IPS-15b (cell line): ENCODE data around the gene CALML3.

Experiments used
- H3K27me3 ChIP-seq: one replicate; pipeline ENCODE4 v1.6.1; 2013; ENCODE audit warnings: low read length; ENCODE audit not compliant: control insufficient read depth, insufficient read depth
- H3K36me3 ChIP-seq: one replicate; pipeline ENCODE4 v1.6.1; 2013; ENCODE audit warnings: low read length; ENCODE audit not compliant: control insufficient read depth, insufficient read depth
- H3K4me1 ChIP-seq: one replicate; pipeline ENCODE4 v1.6.1; 2013; ENCODE audit warnings: mild to moderate bottlenecking, low read length; ENCODE audit not compliant: control insufficient read depth, insufficient read depth
- H3K4me3 ChIP-seq: one replicate; pipeline ENCODE4 v1.5.1; 2013; ENCODE audit warnings: low read depth, low read length
- H3K9ac ChIP-seq: one replicate; pipeline ENCODE4 v1.6.1; 2013; ENCODE audit warnings: low read depth, mild to moderate bottlenecking, low read length
- H3K9me3 ChIP-seq: one replicate; pipeline ENCODE4 v1.6.1; 2013; ENCODE audit warnings: mild to moderate bottlenecking, low read length; ENCODE audit not compliant: control insufficient read depth, insufficient read depth

The CALML3 gene

GRCh38 chr10:5484205-5484604 is 40.6 kb upstream of the CALML3 start:
- no peak overlapping the region for H3K4me3 ChIP-seq
- H3K4me1 ChIP-seq = no peaks in the 10 kb centered on the region
- peaks cover 2% of the 10 kb centered on the region for H3K36me3 ChIP-seq
- H3K27me3 ChIP-seq = no peaks in the 10 kb centered on the region
- H3K9ac ChIP-seq = no peak overlapping the region
- no peaks in the 10 kb centered on the region for H3K9me3 ChIP-seq

- H3K9ac ChIP-seq = no peak overlapping the region
These were observed 39.5 kb upstream of the CALML3 start for GRCh38 chr10:5485290-5485689.

DNA sequence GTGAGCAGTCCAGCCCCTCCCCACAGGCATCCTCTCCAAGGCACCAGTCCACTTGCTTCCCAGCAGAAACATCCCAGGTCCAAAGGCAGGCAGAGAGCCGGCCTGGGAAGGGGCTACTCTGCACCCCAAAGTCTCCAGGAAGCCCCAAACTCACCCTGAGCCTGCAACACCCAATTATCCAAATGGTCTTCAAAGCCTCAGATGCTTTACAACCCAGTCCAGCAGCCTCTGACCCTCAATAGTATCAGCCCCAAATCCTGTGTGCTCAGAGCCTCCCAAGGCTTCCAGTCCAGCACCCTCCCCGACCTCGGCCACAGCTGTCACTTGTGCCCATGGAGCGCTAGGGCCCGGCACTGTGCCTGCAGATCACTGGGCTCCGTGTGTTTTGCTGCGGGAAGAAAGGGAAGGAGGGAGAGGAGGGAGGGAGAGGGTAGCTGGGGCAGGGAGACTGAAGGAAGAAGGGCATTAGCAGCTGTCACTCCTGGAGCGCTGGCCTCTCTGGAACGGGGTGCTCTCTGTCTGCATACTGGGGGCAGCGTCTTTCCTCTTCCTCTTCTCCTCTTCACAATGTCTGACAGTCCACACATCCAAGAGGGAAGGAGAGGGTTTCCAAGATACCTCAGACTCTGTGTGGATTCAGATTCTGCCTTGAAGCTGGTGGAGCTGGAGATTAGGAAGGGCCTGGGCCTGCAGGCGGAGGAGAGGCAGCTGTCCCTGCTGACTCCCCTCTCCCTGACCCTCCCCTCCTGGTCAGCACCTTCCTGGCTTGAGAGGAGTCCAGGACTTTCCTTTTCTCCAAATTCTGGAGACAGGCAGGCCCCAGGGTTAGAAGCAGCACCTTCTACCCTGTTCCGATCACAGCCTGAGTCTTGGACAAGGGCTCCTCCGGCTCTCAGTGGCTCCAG is 38.6 kb upstream of the CALML3 start:
- Histone ChIP-seq H3K36me3 (peaks cover 2% of the 10 kb centered on the region), H3K27me3 (no peaks in the 10 kb centered on the region), H3K4me1 (no peaks in the 10 kb centered on the region), H3K9ac (no peak overlapping the region), H3K4me3 (no peak overlapping the region), H3K9me3 (no peaks in the 10 kb centered on the region)

More at GRCh38 chr10:5485290-5485689, 39.5 kb upstream of the CALML3 start:
- no peaks in the 10 kb centered on the region for H3K27me3 ChIP-seq
- H3K4me1 ChIP-seq = no peaks in the 10 kb centered on the region
- no peak overlapping the region for H3K4me3 ChIP-seq
- H3K36me3 ChIP-seq = peaks cover 2% of the 10 kb centered on the region
- no peaks in the 10 kb centered on the region for H3K9me3 ChIP-seq

- H3K36me3 ChIP-seq = peaks cover 2% of the 10 kb centered on the region
- H3K9me3 ChIP-seq = no peaks in the 10 kb centered on the region
- no peak overlapping the region for H3K9ac ChIP-seq
- no peak overlapping the region for H3K4me3 ChIP-seq
- H3K4me1 ChIP-seq = no peaks in the 10 kb centered on the region
- H3K27me3 ChIP-seq = no peaks in the 10 kb centered on the region
These were observed 37.9 kb upstream of the CALML3 start for GRCh38 chr10:5486853-5487235.

DNA sequence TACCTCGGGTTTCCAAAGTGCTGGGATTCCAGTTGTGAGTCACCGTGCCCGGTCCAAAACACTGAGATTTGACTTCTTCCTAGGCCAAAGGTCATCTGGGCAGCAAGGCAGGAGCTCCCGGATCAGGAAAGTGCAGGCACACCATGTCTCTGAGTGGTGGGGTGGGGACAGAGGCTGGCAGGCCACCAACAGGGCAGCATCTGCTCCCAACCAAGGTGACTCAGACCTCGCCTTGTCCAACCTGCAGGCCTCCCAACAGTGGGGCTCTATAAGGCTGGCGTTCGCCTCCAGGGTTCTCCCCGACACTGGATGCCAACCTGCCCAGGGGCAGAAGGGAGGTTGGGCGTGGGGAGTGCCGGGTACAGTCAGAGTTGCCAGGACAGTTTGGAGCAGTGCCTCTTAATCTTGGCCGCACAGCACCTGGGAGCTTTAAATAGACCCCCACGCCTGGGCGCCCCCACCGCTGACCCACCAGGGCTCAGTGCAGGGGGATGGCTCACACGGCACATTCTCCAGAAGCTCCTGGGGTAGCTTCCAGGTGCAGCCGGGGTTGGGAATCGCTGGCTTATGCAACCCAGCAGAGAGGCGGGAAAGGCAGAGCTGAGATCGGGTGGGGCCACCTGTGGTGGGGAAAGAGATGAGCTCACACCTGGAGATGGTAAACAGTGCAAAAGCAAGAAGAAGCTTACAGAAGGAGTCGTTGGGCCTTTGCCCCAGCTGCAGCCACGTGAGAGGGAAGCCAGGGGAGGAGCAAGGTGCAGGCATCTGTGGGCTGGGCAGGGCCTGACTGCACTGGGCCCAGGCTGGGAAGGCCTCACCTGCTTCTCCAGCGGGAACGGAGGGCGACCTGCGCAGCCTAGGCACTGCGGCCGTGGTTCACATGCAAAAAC is 36.2 kb upstream of the CALML3 start:
- Histone ChIP-seq H3K4me3 (no peak overlapping the region), H3K9me3 (no peaks in the 10 kb centered on the region), H3K9ac (no peak overlapping the region), H3K27me3 (no peaks in the 10 kb centered on the region), H3K36me3 (peaks cover 2% of the 10 kb centered on the region), H3K4me1 (no peaks in the 10 kb centered on the region)

GRCh38 chr10:5490032-5490431 is 34.7 kb upstream of the CALML3 start:
- Histone ChIP-seq H3K4me3 (no peak overlapping the region), H3K4me1 (no peaks in the 10 kb centered on the region), H3K9ac (no peak overlapping the region), H3K9me3 (no peaks in the 10 kb centered on the region), H3K36me3 (peaks cover 2% of the 10 kb centered on the region), H3K27me3 (no peaks in the 10 kb centered on the region)

DNA sequence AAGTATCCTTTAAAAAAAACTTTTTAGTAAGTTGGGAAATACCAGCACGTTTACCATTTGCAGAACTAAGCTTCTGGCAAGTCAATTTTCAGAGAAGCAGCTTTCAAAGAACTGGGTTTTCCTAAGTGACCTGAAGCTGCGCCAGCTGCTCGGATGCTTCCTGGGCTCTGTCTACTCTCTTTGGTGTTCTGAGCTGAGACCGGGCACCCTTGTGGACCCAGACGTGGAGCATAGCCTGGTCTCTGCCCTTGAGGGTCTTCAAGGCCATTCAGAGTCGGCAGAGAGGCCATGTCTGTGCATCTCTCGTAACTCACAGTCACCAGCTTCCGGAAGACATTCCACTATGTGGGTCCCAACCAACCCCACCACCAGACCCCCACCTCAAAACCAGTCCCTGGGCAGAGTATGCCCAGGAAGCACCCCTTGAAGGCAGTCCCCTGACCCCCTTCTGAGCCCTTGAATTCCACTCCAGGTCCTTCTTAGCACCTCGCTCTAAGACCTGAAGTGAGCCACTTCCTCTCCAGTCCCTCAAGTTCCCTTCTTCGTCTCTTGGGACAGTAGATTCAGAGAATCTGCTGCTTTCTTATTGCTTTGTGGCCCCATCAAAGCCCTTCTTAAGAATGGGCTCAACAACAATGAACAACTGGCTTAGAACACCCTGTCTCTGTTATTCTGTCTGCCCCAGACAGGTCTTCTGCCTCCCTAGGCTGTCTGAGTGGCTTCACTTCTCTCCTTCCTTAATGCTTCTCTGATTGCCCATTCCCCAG is 33.9 kb upstream of the CALML3 start:
- H3K4me1 ChIP-seq = no peaks in the 10 kb centered on the region
- peaks cover 2% of the 10 kb centered on the region for H3K36me3 ChIP-seq
- H3K9ac ChIP-seq = no peak overlapping the region
- H3K27me3 ChIP-seq = no peaks in the 10 kb centered on the region
- H3K9me3 ChIP-seq = no peaks in the 10 kb centered on the region
- H3K4me3 ChIP-seq = no peak overlapping the region

DNA sequence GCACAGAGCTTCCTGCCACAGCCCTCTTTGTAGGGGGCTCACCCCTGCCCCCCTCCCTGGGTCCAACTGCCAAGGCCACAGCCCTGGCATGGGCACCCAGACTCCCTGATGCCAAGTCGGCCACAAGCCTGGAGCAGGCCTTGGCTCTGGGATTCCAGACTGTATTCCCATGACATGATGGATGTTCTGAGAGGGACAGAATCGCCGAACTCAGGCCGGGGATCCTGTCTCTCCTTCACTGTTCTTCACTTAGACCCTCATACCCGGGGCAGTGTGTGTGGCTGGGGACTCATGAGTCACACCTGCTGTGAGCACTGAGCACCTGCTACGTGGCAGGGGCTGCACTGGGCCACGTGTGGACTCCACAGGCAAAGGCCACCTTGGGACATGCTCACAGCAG is 33.3 kb upstream of the CALML3 start:
- peaks cover 2% of the 10 kb centered on the region for H3K36me3 ChIP-seq
- no peaks in the 10 kb centered on the region for H3K4me1 ChIP-seq
- H3K9ac ChIP-seq = no peak overlapping the region
- no peaks in the 10 kb centered on the region for H3K27me3 ChIP-seq
- no peak overlapping the region for H3K4me3 ChIP-seq
- no peaks in the 10 kb centered on the region for H3K9me3 ChIP-seq

DNA sequence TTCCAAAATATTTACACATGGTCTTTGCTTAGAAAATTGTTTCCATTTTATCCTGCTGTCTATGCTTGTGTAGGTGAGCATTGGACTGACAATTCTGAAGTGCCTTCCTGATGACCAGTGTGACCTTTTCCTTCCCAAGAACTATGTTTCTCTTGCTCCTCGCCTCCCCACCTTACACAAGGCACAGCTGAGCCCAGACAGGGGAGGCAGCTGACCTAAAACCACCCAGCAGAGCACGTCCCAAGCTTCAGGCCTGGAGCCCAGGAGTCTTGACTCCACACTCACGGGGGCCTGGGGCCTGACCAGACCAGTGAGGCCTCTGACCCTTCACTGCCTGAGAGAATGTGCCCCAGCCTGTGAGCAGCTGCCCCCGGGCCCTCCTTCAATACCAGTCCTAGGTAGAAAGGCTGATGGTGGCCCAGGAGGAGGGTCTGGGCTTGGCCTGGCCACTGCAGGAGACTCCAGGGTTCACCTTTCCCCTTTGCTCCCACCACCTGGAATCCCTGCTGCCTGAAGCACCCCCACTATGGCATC is 32.4 kb upstream of the CALML3 start:
- Histone ChIP-seq H3K9ac (no peak overlapping the region), H3K36me3 (peaks cover 2% of the 10 kb centered on the region), H3K4me1 (no peaks in the 10 kb centered on the region), H3K9me3 (no peaks in the 10 kb centered on the region), H3K27me3 (no peaks in the 10 kb centered on the region), H3K4me3 (no peak overlapping the region)

- Histone ChIP-seq H3K9ac (no peak overlapping the region), H3K36me3 (peaks cover 2% of the 10 kb centered on the region), H3K4me3 (no peak overlapping the region), H3K27me3 (no peaks in the 10 kb centered on the region), H3K9me3 (no peaks in the 10 kb centered on the region), H3K4me1 (no peaks in the 10 kb centered on the region)
These were observed 31.7 kb upstream of the CALML3 start for GRCh38 chr10:5492929-5493576.

GRCh38 chr10:5493691-5494090 is 31.1 kb upstream of the CALML3 start:
- Histone ChIP-seq H3K9ac (no peak overlapping the region), H3K27me3 (no peaks in the 10 kb centered on the region), H3K9me3 (no peaks in the 10 kb centered on the region), H3K4me3 (no peak overlapping the region), H3K36me3 (no peaks in the 10 kb centered on the region), H3K4me1 (no peaks in the 10 kb centered on the region)
